Measurements from ENCODE around the gene PARM1. TPM values are rescaled to one million over a fixed set of nuclear protein-coding genes. Genes with fewer than 3 reads are reported as not detected.

The PARM1 gene
- total and polyA plus RNA-seq, 2 donors (not counting 1 experiment from before 2014, with no cell fraction given): 7.8 to 10.4 TPM

DNA sequence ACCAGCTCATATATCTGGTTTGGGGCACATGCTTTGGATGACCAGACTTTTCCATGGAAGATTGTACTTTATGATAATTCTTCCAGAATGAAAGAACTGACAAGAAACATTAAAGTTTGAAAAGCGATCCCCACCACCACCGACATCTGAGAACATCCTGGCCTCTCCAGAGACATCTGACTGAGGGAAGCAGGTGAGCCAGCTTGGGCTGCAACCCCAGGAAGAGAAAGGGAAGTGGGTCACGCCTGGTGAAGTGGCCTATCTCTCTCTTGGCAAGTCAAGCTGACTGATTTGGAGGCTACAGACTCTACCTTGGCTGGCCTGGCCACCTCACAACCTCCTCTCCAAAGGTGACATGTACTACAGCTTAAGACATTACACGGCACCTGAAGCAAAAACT is 20.7 kb downstream of the PARM1 start:
- Histone ChIP-seq H3K4me1 (ENCODE audit: control insufficient read depth in 2 of 2, insufficient read depth in 2 of 2, low read length in 2 of 2) (no peaks in the 10 kb centered on the region), H3K36me3 (replicated peaks in 1 of 2; ENCODE audit: control extremely low read depth in 1 of 2, control insufficient read depth in 1 of 2, extremely low read depth in 1 of 2, insufficient read depth in 2 of 2, low read length in 1 of 2) (no peaks in the 10 kb centered on the region), H3K4me3 (ENCODE audit: control extremely low read depth in 1 of 5, extremely low read depth in 1 of 5, insufficient read depth in 1 of 5, low read depth in 2 of 5, low read length in 4 of 5) (no peak overlapping the region), H3K27me3 (replicated peaks in 1 of 4; ENCODE audit: control extremely low read depth in 1 of 4, control insufficient read depth in 3 of 4, insufficient read depth in 4 of 4, low read length in 3 of 4) (no peaks in the 10 kb centered on the region), H2AFZ (ENCODE audit: insufficient read depth, low read depth, low read length, poor library complexity, severe bottlenecking) (no peak overlapping the region), H3K79me2 (ENCODE audit: control insufficient read depth, insufficient read depth, low read length) (no peaks in the 10 kb centered on the region), H3K27ac (ENCODE audit: low read length in 2 of 2) (no peak overlapping the region), H3K9me3 (ENCODE audit: control extremely low read depth in 1 of 3, control insufficient read depth in 2 of 3, insufficient read depth in 1 of 3, low read length in 2 of 3) (no peaks in the 10 kb centered on the region), H3K9ac (ENCODE audit: low read length) (no peak overlapping the region), H4K20me1 (ENCODE audit: control insufficient read depth, insufficient read depth, low read length, poor library complexity, severe bottlenecking) (no peaks in the 10 kb centered on the region), H3K4me2 (replicated peaks; ENCODE audit: low read depth, low read length, poor library complexity, severe bottlenecking) (no peak overlapping the region)
- no peak for ATAC-seq (ENCODE audit: low read depth)
- CTCF ChIA-PET: interaction anchor here (1.5 kb wide), 1 partner anchor 78 kb away, joined by 3 read pairs; no protein-coding TSS in a partner anchor
- WGBS (ENCODE audit: insufficient coverage): no CpG with 5 or more reads among the region's 4 CpGs
- POLR2A ChIA-PET: no interaction called here
- H3K27me3 Mint-ChIP-seq: no peaks in the 10 kb centered on the region
- no peaks in the 10 kb centered on the region for H3K9me3 Mint-ChIP-seq (ENCODE audit: insufficient read depth)
- intact Hi-C loops (cut with micrococcal nuclease): no loop called here
- no peak overlapping the region for H3K4me3 Mint-ChIP-seq
- no peak for DNase-seq
- H3K4me1 Mint-ChIP-seq: peaks cover 2% of the 10 kb centered on the region
- no peak for TF ChIP-seq EZH2 (IDR thresholded peaks at IDR 0.05; ENCODE audit: borderline replicate concordance, insufficient read depth, low read depth, low read length, poor library complexity, severe bottlenecking)
- TF ChIP-seq, protein P1, sequence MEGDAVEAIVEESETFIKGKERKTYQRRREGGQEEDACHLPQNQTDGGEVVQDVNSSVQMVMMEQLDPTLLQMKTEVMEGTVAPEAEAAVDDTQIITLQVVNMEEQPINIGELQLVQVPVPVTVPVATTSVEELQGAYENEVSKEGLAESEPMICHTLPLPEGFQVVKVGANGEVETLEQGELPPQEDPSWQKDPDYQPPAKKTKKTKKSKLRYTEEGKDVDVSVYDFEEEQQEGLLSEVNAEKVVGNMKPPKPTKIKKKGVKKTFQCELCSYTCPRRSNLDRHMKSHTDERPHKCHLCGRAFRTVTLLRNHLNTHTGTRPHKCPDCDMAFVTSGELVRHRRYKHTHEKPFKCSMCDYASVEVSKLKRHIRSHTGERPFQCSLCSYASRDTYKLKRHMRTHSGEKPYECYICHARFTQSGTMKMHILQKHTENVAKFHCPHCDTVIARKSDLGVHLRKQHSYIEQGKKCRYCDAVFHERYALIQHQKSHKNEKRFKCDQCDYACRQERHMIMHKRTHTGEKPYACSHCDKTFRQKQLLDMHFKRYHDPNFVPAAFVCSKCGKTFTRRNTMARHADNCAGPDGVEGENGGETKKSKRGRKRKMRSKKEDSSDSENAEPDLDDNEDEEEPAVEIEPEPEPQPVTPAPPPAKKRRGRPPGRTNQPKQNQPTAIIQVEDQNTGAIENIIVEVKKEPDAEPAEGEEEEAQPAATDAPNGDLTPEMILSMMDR (IDR thresholded peaks at IDR 0.05): no peak
- H3K27ac Mint-ChIP-seq: no peak overlapping the region

DNA sequence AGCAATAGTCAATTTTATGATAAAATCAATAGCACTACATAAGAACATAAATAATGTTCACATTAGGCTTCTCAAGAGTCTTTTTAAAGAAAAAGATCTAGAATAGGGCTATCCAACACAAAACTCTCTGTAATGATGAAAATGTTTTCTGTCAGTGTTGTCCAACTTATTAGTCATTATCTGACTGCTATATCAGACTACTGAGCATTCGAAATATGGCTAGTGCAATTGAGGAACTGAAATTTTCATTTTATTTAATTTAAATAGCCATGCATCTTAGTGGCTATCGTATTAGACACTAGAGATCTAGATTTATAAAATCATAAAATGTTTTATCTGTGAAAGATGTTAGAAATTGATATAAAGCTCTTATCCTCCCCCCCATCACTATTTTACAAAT is 26.0 kb downstream of the PARM1 start:
- CTCF ChIA-PET: no interaction called here
- H3K4me3 Mint-ChIP-seq: no peak overlapping the region
- H3K79me2 ChIP-seq (ENCODE audit: control insufficient read depth, insufficient read depth, low read length): no peaks in the 10 kb centered on the region

More for the DNA sequence above, 26.0 kb downstream of the PARM1 start:
- Histone ChIP-seq H3K36me3 (replicated peaks in 1 of 2; ENCODE audit: control extremely low read depth in 1 of 2, control insufficient read depth in 1 of 2, extremely low read depth in 1 of 2, insufficient read depth in 2 of 2, low read length in 1 of 2) (no peaks in the 10 kb centered on the region), H3K4me1 (ENCODE audit: control insufficient read depth in 2 of 2, insufficient read depth in 2 of 2, low read length in 2 of 2) (no peaks in the 10 kb centered on the region), H2AFZ (ENCODE audit: insufficient read depth, low read depth, low read length, poor library complexity, severe bottlenecking) (no peak overlapping the region), H3K4me2 (replicated peaks; ENCODE audit: low read depth, low read length, poor library complexity, severe bottlenecking) (no peak overlapping the region), H3K4me3 (ENCODE audit: control extremely low read depth in 1 of 5, extremely low read depth in 1 of 5, insufficient read depth in 1 of 5, low read depth in 2 of 5, low read length in 4 of 5) (no peak overlapping the region), H3K9ac (ENCODE audit: low read length) (no peak overlapping the region), H3K9me3 (ENCODE audit: control extremely low read depth in 1 of 3, control insufficient read depth in 2 of 3, insufficient read depth in 1 of 3, low read length in 2 of 3) (peaks cover 0 to 5% (median 2%) of the 10 kb centered on the region in 3 donors), H4K20me1 (ENCODE audit: control insufficient read depth, insufficient read depth, low read length, poor library complexity, severe bottlenecking) (no peaks in the 10 kb centered on the region), H3K27me3 (replicated peaks in 1 of 4; ENCODE audit: control extremely low read depth in 1 of 4, control insufficient read depth in 3 of 4, insufficient read depth in 4 of 4, low read length in 3 of 4) (no peaks in the 10 kb centered on the region), H3K27ac (ENCODE audit: low read length in 2 of 2) (no peak overlapping the region)
- H3K27me3 Mint-ChIP-seq: no peaks in the 10 kb centered on the region
- no CpG with 5 or more reads among the region's 2 CpGs for WGBS (ENCODE audit: insufficient coverage)
- TF ChIP-seq, protein P1 (IDR thresholded peaks at IDR 0.05): no peak
- no peak for TF ChIP-seq EZH2 (IDR thresholded peaks at IDR 0.05; ENCODE audit: borderline replicate concordance, insufficient read depth, low read depth, low read length, poor library complexity, severe bottlenecking)
- POLR2A ChIA-PET: no interaction called here
- peaks cover 8% of the 10 kb centered on the region for H3K9me3 Mint-ChIP-seq (ENCODE audit: insufficient read depth)
- H3K27ac Mint-ChIP-seq: no peak overlapping the region
- H3K4me1 Mint-ChIP-seq: no peaks in the 10 kb centered on the region
- ATAC-seq (ENCODE audit: low read depth) (no peak), DNase-seq (no peak)
- intact Hi-C loops (cut with micrococcal nuclease): no loop called here
